Superior temporal gyrus (tissue), 1 donor: Measurements from ENCODE around the gene TMEM176A.
"Not testable (repeated sequence)": the region's sequence is repeated elsewhere in the genome, so short reads cannot be mapped to it uniquely, and the experiment has no call there.

Experiments
- DNase-seq: peaks from one replicate; pipeline ENCODE4 v3.0.0-alpha.2; 2016; ENCODE audit errors: extremely low spot score

The TMEM176A gene

GRCh38 chr7:150800581-150801241 is at the start of gene TMEM176A:
Gene TMEM176A (plus strand): TSS chr7:150800769. CDS start chr7:150801551, 782 bp downstream.
- DNase-seq: no peak

- DNase-seq: no peak
Measured at GRCh38 chr7:150751702-150752101, 48.9 kb upstream of the TMEM176A start.

DNA sequence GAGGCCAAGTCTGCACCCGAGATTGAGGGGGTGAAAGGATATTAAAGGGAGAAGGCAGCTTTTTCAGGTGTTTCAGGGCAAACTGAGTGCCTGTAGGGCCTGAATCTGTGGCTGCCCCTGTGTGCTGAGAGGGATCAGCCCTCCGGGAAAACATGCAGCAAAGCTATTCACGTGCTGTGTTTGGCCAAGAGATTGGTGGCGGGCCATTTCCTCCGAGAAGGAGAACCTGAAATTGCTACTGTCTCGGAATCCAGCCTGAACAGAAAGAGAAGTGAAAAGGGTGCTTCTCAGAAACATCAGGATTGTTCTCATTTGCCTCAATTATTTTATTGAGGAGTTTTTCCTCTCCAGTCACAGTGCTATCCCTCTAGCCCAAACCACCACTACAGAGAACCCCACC is 47.3 kb upstream of the TMEM176A start:
- no peak for DNase-seq

DNA sequence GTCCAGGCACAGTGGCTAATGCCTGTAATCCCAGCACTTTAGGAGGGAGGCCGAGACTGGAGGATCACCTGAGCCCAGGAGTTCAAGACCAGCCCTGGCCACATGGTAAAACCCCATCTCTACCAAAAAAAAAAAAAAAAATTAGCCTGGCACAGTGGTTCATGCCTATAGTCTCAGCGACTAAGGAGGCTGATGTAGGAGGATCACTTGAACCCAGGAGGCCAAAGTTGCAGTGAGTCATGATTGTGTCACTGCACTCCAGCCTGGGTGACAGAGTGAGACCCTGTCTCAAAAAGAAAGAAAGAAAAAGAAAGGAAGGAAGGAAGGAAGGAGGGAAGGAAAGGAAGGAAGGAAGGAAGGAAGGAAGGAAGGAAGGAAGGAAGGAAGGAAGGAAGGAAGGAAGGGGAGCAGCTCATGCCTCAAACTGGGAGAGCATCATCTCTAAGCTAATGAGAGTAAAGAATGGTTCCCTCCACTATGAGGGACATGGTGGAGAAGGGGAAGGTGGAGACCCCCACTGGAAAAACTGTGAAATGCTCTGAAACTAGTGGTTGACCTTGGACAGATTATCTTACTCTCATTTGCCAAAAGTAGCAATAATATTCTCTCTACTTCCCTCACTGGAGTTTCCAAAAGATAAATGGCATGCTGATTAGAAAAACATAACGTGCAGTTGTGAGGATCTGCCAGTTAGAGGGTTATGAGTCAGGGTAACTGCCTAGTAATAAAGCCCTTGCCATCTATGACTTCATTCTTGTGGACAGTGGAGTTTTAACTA is 46.6 kb upstream of the TMEM176A start:
- DNase-seq: no peak

GRCh38 chr7:150754951-150755350 is 45.6 kb upstream of the TMEM176A start:
- no peak for DNase-seq

DNA sequence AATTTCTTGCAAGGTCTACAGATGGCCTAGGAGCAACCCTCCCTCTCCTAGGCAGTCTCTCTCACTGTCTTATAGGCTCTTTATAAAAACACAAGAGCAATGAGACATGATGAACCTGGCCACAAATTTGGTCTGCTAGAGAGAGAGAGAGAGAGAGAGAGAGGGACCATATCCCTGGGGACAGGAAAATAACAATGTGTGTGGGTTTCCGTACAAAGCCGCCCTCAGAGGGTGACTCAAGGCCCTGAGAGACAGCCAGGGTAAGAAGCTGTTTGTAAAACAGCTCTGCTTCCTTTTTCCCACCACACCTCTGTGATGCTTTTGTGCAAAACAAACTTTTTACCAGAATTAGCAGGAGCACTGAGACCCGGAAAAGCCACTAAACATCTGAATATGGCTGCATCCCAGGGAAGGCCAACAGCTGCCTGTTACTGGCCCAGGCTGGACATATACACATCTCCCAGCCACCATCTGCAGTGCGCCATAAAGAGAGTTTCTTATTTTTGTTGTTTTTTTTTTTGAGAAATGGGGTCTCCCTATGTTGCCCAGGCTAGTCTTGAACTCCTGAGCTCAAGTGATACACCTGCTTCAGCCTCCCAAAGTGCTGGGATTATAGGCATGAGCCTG is 45.0 kb upstream of the TMEM176A start:
- DNase-seq: no peak

DNA sequence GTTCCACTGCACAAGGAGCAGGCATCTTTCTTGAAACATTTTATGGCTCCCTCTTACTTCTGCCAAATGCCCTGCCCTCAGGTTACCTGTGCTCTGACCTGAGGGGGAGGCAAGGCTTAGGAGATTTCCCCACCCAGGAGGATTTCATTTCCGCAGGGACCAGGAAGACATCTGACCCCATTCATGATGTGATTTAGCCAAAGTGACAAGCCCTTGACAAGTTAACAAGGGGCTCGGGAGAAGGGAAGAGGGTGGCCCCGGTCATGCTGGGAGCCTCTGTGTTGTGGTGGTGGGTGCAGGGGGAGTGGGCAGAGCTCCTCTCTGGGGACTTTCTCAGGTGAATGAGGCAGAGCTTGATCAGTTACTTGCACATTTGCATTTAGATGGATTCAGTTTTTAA is 44.4 kb upstream of the TMEM176A start:
- no peak for DNase-seq

DNA sequence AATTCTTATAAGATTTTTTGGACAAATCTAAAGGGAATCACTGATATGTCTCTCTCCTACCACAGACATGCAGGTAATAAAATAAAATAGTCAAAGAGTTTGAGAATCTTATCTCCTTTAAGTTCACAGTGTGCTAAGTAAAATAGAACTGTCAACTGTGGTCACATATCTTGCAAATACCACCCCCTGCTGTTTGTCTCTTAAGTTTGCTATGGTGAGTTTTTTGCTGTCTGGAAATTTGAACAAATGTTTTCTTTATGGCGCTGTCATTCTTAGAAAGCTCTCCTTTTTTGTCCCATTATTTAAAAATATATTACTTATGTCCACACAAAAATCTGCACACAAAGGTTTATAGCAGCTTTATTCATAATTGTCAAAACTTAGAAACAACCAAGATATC is 43.7 kb upstream of the TMEM176A start:
- peak; percentile 60 for DNase-seq

- no peak for DNase-seq
Measured at GRCh38 chr7:150759479-150759878, 41.1 kb upstream of the TMEM176A start.

- no peak for DNase-seq
Measured at GRCh38 chr7:150766334-150766709, 34.2 kb upstream of the TMEM176A start.

DNA sequence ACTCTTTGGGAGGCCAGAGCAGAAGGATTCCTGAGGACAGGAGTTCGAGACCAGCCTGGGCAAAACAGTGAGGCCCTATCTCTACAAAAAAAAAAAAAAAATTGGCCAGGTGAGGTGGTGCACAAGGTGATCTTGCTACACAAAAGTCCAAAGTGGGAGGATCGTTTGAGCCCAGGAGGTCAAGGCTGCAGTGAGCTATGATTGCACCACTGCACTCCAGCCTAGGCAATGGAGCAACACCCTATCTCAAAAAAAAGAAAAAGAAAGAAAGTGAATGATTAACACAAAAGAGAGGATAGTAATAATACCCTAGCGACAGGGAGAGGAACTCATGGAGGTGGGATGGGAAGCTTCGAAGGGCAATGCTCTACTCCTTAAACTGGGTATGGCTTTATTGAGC is 30.8 kb upstream of the TMEM176A start:
- no peak for DNase-seq

DNA sequence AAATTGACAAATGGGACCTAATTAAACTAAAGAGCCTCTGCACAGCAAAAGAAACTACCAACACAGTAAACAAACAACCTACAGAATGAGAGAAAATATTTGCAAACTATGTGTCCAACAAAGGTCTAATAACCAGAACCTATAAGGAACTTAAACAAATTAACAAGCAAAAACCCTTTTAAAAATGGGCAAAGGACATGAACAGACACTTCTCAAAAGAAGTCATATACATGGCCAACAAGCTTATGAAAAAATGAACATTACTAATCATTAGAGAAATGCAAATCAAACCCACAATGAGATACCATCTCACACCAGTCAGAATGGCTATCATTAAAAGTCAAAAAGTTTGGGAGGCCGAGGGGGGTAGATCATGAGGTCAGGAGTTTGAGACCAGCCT is 26.4 kb upstream of the TMEM176A start:
- not testable (repeated sequence) for DNase-seq

GRCh38 chr7:150778014-150778737 is 22.4 kb upstream of the TMEM176A start:
- DNase-seq: no peak

DNA sequence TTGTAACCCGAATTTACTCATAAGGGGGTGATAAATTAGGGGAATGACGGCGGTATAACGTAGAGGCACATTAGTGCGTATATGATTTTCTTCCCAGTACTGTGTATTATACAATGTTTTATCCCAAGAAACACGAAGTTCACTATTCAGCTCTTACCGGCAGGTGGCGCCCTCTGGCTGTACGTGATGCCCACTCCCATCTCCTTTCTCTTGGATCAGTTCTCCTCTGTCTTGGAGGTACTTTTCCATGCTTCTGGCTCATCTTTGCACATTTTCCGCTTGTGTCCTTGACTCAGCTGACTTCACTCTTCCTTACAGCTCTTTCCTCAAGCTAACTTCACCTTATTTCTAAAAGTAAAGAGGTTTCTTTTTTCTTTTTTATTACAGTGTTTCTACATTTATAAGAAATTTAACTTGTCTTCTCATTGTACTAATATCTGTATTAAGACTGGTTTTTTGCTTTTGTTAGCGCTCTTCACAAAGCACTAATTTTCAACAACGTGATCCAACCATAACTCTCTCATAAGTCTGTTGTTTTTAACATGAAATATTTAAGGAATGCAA is 21.7 kb upstream of the TMEM176A start:
- peak; percentile 91 for DNase-seq

DNA sequence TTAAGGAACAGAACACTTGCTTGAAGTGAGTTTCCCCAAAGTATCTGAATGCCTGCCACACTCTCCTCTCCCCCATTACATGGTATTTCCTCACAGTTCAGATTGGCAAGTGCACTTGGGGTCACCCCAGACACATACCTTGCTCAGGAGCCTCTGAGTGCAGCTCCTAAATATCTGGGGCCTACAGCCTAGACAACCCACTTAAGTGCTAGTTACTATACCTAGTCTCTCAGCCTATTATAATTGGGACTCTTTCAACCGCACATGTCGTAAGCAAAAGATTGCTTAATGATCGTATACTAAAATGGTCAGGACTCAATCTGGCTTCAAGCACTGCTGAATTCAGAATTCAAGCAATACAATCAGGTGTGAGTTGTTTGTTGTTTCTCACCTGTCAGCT is 20.3 kb upstream of the TMEM176A start:
- no peak for DNase-seq

- no peak for DNase-seq
Measured at GRCh38 chr7:150781103-150781502, 19.5 kb upstream of the TMEM176A start.

GRCh38 chr7:150781961-150782360 is 18.6 kb upstream of the TMEM176A start:
- no peak for DNase-seq

- no peak for DNase-seq
Measured at GRCh38 chr7:150784120-150784736, 16.3 kb upstream of the TMEM176A start.

DNA sequence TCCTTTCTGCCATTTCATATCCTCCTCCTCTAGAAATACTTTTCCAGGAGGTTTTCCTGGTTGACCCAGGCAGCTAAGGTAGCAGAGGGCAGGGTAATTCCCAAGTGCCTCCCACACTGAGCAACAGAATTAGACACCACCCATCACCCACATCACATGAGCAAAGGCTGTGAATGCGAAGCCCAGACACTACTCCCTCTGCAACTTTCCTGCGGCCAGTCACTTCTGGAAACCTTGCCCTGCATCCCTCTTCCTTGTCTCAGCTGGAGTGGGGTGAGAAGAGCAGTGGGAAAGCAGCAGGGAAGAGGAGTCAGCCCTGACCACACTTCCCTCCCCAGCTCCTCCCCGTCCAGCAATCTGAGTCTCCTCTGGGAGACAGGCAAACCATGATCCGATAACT is 15.6 kb upstream of the TMEM176A start:
- DNase-seq: no peak

GRCh38 chr7:150787321-150788281 is 13.0 kb upstream of the TMEM176A start:
- peak; percentile 22 for DNase-seq
